HFFc6 (cell line): ENCODE data around the gene NRM. TPM values are rescaled to one million over a fixed set of nuclear protein-coding genes. Genes with fewer than 3 reads are reported as not detected.

Experiments
- DNase-seq: peaks from one replicate; pipeline ENCODE4 v3.0.0-alpha.2; 2018
- H3K27ac Mint-ChIP-seq: 2 replicates; pipeline ENCODE4 v1.8.0; 2020; ENCODE audit warnings: mild to moderate bottlenecking, mixed read lengths
- H3K27me3 Mint-ChIP-seq: 2 replicates; pipeline ENCODE4 v1.8.0; 2021; ENCODE audit warnings: mild to moderate bottlenecking, moderate library complexity, mixed read lengths; ENCODE audit not compliant: insufficient read depth
- H3K36me3 Mint-ChIP-seq: 2 replicates; pipeline ENCODE4 v1.8.0; 2021; ENCODE audit warnings: low read depth, mixed read lengths
- H3K4me1 Mint-ChIP-seq: 2 replicates; pipeline ENCODE4 v1.8.0; 2020; ENCODE audit warnings: low read depth, mixed read lengths
- H3K4me3 Mint-ChIP-seq: 2 replicates; pipeline ENCODE4 v1.8.0; 2020; ENCODE audit warnings: mild to moderate bottlenecking, moderate library complexity, mixed read lengths
- H3K9me3 Mint-ChIP-seq: 2 replicates; pipeline ENCODE4 v1.8.0; 2020; ENCODE audit warnings: mild to moderate bottlenecking, mixed read lengths
- CTCF ChIP-seq: fragments of 200-600 bp; sonication (generic); IDR thresholded peaks from 2 replicates; pipeline ENCODE4 v1.5.0; 2021; ENCODE audit warnings: antibody characterized with exemption, mild to moderate bottlenecking
- total RNA-seq, 6 experiments: library from RNA; stranded (reverse); fragmentation: NEBNext Ultra II Directional; extraction: Animal tissue kit (Norgen Biotek cat#: 25700); gene quantifications; 2 replicates in 1 of 6; 3 replicates in 5 of 6; pipeline ENCODE4 v1.2.3, GENCODE V29; 2021

Gene NRM
- total RNA-seq, 6 experiments from 2014 or later: 16.3 to 35.1 (median 31.1) TPM

- peaks cover 65% of the 10 kb centered on the region for H3K36me3 Mint-ChIP-seq
- peaks cover 65% of the 10 kb centered on the region for H3K4me1 Mint-ChIP-seq
- peak; percentile 80 for TF ChIP-seq CTCF
- H3K9me3 Mint-ChIP-seq: no peaks in the 10 kb centered on the region
- H3K4me3 Mint-ChIP-seq: peak overlapping the region; percentile 89
- peak; percentile 84 for DNase-seq
- peaks cover 27% of the 10 kb centered on the region for H3K27me3 Mint-ChIP-seq
- H3K27ac Mint-ChIP-seq: peak overlapping the region; percentile 91
These were observed 30.6 kb upstream of the NRM start for GRCh38 chr6:30721198-30722024.

- Mint-ChIP-seq H3K9me3 (no peaks in the 10 kb centered on the region), H3K27ac (peak overlapping the region; percentile 91), H3K4me1 (peaks cover 68% of the 10 kb centered on the region), H3K27me3 (peaks cover 24% of the 10 kb centered on the region), H3K4me3 (peak overlapping the region; percentile 89), H3K36me3 (peaks cover 69% of the 10 kb centered on the region)
- no peak for TF ChIP-seq CTCF
- DNase-seq: no peak
These were observed 30.0 kb upstream of the NRM start for GRCh38 chr6:30720738-30721197.

- peak; percentile 98 for DNase-seq
- H3K27ac Mint-ChIP-seq: peak within 1 kb of the TSS; percentile 91
- H3K4me1 Mint-ChIP-seq: peaks cover 64% of the 10 kb centered on the region
- TF ChIP-seq CTCF: no peak
- H3K36me3 Mint-ChIP-seq: peaks cover 70% of the 10 kb centered on the region
- no peaks in the 10 kb centered on the region for H3K9me3 Mint-ChIP-seq
- H3K27me3 Mint-ChIP-seq: peaks cover 20% of the 10 kb centered on the region
- H3K4me3 Mint-ChIP-seq: peak within 1 kb of the TSS; percentile 89
These were observed 29.3 kb upstream of the NRM start, which contains the start of gene TUBB for GRCh38 chr6:30719791-30720737. Gene TUBB, plus strand, starts transcription at chr6:30720352. Its CDS starts 155 bp downstream, at chr6:30720507.

GRCh38 chr6:30719356-30719755, 28.6 kb upstream of the NRM start:
- Mint-ChIP-seq H3K36me3 (peaks cover 68% of the 10 kb centered on the region), H3K27me3 (peaks cover 16% of the 10 kb centered on the region), H3K27ac (peak overlapping the region; percentile 91), H3K4me3 (peak overlapping the region; percentile 89), H3K9me3 (no peaks in the 10 kb centered on the region), H3K4me1 (peaks cover 57% of the 10 kb centered on the region)
- no peak for TF ChIP-seq CTCF
- DNase-seq: no peak
